MG63 (cell line): Measurements from ENCODE around the gene HSH2D. TPM values are rescaled to one million over a fixed set of nuclear protein-coding genes. Genes with fewer than 3 reads are reported as not detected.

Source experiments
- DNase-seq: peaks from one replicate; pipeline ENCODE4 v3.0.0-alpha.2; 2020
- H3K27me3 ChIP-seq: fragments of 250-450 bp; sonication (Bioruptor Pico); 2 replicates; pipeline ENCODE4 v1.5.1; 2020; ENCODE audit warnings: mild to moderate bottlenecking, moderate library complexity
- H3K36me3 ChIP-seq: fragments of 250-450 bp; sonication (Bioruptor Pico); 2 replicates; pipeline ENCODE4 v1.5.1; 2020; ENCODE audit warnings: mild to moderate bottlenecking, moderate library complexity
- H3K4me3 ChIP-seq: fragments of 250-450 bp; sonication (Bioruptor Pico); 2 replicates; pipeline ENCODE4 v1.5.1; 2020; ENCODE audit warnings: mild to moderate bottlenecking, moderate library complexity
- H3K9me3 ChIP-seq: fragments of 250-450 bp; sonication (Bioruptor Pico); 2 replicates; pipeline ENCODE4 v1.5.1; 2020; ENCODE audit warnings: mild to moderate bottlenecking, moderate library complexity
- total RNA-seq: library from RNA; depleted of rRNA; stranded (reverse); fragments of >200 nt; shearing (Covaris generic); gene quantifications from 2 replicates; pipeline ENCODE4 v1.2.3, GENCODE V29; 2014; ENCODE audit warnings: low replicate concordance

Gene HSH2D
- total RNA-seq, 1 experiment from 2014 or later = not detected

DNA sequence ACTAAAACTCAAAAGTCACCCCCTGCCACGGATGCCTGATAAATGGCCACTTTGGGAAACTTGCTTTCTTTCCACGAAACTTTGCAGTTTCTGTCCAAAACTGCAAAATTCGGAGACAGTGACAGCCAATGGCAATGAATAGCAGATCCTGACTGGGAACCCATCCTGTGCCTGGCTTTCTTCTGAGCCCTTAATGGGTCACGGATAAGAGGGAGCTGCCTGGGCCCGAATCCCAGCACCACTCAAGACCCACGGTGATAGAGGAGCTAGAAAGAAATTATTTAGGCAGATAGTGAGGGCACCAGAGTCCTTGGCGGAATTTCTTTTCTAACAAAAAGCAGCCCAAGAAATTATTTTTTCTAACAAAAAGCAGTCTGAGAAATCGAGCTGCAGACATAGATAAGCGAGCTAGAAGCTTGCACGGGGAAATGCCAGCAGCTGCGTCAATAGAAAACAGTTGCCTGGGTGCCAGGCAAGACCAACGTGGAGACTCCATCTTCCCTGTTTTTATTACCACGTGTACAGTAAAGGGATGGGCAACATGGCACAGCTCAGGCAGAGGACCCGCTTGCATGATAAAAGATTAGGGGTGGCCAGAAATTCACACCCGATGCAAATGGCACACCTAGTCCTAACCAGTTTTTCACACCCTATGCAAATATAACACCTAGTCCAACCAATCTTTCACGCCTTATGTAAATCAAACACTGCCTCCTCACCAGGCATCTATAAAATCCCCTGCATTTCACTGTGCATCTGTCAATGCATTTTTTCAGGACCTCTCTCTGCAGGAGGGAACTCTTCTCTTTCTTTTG is 7.1 kb upstream of the HSH2D start:
- H3K36me3 ChIP-seq = peaks cover 32% of the 10 kb centered on the region
- no peak for DNase-seq
- no peak overlapping the region for H3K4me3 ChIP-seq
- H3K9me3 ChIP-seq = no peaks in the 10 kb centered on the region
- H3K27me3 ChIP-seq = no peaks in the 10 kb centered on the region

DNA sequence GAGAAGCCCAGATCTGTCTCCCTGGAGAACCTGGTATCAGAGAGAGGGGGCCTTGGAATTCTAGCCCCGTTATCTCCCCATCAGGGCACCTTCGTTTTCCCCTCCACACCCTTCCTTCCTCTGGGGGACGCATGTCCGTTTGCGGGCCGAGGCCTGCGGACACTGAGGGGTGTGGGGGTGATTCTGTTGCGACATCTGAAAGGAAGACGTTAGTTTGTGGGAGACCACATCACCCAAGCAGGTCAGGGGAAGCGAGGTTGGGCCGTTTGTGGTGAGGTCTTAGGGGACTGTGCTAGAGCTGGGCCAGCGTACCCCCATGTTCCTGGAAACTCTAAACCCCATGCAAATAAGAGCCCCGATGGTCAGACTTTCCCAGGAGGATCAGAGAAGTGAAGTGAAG is 3.7 kb upstream of the HSH2D start:
- DNase-seq = no peak
- Histone ChIP-seq H3K27me3 (no peaks in the 10 kb centered on the region), H3K36me3 (no peaks in the 10 kb centered on the region), H3K9me3 (no peaks in the 10 kb centered on the region), H3K4me3 (no peak overlapping the region)

DNA sequence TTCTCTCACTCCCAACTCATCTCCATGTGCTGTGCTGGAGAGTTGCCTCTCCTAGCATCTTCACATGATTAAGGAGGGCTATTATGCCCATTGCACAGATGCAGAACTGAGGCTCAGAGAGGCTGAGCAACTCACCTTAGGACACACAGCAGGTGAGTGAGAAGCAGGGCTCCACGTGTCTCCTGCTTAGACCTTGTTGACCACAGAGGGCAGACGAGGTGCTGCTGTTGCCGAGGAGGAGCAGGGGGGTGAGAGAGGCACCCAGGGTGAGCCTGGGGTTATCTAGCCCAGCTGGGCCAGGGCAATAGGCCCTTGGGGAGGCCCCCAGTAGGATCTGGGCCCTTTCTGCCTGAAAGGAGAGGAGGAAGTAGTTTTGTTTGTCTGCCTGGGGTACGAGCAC is 2.4 kb upstream of the HSH2D start:
- Histone ChIP-seq H3K9me3 (no peaks in the 10 kb centered on the region), H3K4me3 (no peak overlapping the region), H3K27me3 (no peaks in the 10 kb centered on the region), H3K36me3 (no peaks in the 10 kb centered on the region)
- DNase-seq = no peak

DNA sequence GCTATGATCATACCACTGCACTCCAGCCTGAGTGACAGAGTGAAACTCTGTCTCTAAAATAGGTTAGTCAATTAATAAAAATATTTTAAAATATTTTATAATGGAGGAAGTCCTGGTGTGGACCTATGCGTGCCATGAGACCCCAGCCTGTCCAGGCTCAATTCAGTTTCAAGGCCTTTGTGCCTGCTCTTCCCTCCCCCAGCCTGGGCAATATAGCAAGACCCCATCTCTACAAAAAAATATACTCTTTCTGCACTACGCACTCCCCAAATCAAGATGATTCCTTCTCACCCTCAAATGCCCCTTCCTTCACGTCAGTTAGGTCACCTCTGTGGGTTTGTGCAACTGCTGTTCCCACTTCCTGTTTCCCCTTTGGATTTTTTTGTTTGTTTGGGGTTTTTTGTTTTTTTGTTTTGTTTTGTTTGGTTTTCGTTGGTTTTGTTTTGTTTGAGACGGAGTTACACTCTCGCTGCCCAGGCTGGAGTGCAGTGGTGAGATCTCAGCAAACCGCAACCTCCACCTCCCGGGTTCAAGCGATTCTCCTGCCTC is 1.4 kb upstream of the HSH2D start:
- Histone ChIP-seq H3K27me3 (no peaks in the 10 kb centered on the region), H3K4me3 (no peak overlapping the region), H3K36me3 (no peaks in the 10 kb centered on the region), H3K9me3 (no peaks in the 10 kb centered on the region)
- DNase-seq = no peak

DNA sequence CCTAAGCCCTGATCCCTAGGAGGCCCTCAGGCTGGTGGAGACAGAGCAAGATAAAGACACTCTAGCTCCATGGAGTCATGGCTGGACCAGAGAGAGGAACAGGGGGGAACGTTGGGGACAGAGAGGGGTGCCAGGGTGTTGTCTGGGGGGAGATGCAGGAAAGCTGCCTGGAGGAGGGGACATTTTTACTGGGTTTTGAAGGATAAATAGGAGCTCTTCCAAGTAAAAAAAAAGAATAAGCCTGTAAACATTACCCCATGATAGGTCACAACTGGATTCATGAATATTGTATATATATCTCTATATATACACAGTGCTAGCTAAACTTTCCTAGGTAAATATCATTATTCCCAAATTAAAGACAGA is 714 bp downstream of the HSH2D start:
- Histone ChIP-seq H3K36me3 (no peaks in the 10 kb centered on the region), H3K9me3 (no peaks in the 10 kb centered on the region), H3K4me3 (no peak overlapping the region), H3K27me3 (no peaks in the 10 kb centered on the region)
- DNase-seq = no peak

DNA sequence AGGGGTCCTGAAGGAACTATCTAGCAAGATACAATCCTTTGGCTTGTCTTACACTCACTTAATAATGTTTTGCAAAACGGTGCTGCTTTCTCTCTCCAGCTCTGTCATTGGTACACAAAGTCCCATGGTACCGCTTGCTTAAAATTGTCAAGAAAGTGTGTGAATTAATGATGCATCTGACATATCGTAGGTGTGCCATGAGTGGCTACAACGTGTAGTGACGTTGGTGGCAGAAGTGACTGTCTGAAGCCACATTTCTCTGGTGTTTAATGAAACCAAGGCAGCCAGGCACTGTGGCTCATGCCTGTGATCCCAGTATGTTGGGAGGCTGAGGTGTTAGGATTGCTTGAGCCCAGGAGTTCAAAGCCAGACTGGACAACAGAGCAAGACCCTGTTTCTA is 2.6 kb downstream of the HSH2D start:
- H3K9me3 ChIP-seq = no peaks in the 10 kb centered on the region
- no peaks in the 10 kb centered on the region for H3K36me3 ChIP-seq
- H3K4me3 ChIP-seq = no peak overlapping the region
- no peak for DNase-seq
- H3K27me3 ChIP-seq = no peaks in the 10 kb centered on the region

DNA sequence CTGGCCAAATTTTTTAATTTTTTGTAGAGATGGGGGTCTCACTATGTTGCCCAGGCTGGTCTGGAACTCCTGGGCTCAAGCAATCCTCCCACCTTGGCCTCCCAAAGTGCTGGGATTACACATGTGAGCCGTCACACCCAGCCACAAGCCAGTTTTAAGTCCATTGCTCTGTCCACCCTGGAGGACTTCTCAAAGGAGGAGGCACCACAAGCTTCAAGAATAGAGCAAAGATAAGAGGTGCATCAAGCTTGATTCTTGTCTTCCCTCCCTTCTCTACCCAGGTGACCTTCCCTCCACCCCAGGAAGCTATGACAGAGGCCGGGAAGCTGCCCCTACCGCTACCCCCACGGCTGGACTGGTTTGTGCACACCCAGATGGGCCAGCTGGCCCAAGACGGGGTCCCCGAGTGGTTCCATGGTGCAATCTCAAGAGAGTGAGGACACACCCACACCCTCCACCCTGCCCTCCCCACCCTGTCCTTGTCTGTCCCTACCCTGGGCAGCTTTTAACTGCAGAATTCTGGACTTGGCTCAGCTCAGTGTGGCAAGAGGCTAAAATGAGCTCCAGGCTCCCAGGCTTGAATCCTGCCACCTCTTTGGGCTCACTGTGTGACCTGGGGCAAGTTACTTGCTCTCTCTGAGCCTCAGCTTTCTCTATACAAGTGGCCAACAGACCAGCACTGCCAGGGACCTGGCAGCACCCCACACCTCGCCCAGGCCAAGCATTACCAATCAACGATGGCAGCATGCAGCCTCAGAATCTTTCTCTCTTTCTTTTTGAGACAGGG is 5.2 kb downstream of the HSH2D start:
- no peak for DNase-seq
- Histone ChIP-seq H3K36me3 (no peaks in the 10 kb centered on the region), H3K4me3 (no peak overlapping the region), H3K9me3 (no peaks in the 10 kb centered on the region), H3K27me3 (no peaks in the 10 kb centered on the region)

DNA sequence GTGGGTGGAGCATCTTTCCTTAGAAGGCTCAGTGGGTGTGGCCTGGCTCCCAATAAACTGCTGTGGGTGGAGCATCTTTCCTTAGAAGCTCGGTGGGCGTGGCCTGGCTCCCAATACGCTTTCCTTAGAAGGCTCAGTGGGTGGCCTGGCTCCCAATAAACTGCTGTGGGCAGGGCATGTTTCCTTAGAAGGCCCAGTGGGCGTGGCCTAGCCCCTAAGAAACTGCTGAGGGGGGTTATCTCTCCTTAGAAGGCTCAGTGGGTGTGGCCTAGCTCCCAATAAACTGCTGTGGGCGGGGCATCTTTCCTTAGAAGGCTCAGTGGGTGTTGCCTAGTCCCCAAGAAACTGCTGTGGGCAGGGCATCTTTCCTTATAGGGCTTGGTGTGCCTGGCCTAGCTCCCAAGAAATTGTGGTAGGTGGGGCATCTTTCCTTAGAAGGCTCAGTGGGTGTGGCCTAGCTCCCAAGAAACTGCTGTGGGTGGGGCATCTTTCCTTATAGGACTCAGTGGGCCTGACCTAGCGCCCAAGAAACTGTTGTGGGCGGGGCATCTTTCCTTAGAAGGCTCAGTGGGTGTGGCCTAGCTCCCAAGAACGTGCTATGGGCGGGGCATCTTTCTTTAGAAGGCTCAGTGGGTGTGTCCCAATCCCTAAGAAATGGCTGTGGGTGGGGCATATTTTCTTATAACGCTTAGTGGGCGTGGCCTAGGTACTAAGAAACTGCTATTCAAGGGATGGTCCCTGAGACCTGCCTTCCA is 10.3 kb downstream of the HSH2D start:
- H3K36me3 ChIP-seq = no peaks in the 10 kb centered on the region
- no peak for DNase-seq
- no peak overlapping the region for H3K4me3 ChIP-seq
- H3K27me3 ChIP-seq = no peaks in the 10 kb centered on the region
- no peaks in the 10 kb centered on the region for H3K9me3 ChIP-seq

DNA sequence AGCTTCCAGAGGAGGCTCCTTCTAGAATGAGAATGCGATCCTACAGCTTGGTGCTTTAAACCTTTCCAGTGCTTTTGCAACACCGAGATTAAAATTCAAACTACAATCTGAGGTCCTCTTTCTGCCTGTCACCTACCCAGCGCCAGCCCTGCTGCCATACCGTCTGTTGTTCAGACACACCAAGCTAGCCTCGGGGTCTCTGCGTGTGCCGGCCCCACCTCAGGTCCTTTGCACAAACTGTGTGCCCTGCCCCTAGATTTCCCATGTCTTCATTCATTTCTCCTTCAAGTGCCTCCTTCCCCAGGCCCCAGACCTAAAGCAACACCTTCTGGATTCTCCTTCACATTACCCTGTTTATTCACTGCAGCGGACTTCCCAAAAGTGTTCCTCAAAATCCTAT is 11.1 kb downstream of the HSH2D start:
- Histone ChIP-seq H3K36me3 (no peaks in the 10 kb centered on the region), H3K9me3 (no peaks in the 10 kb centered on the region), H3K27me3 (no peaks in the 10 kb centered on the region), H3K4me3 (no peak overlapping the region)
- DNase-seq = no peak

DNA sequence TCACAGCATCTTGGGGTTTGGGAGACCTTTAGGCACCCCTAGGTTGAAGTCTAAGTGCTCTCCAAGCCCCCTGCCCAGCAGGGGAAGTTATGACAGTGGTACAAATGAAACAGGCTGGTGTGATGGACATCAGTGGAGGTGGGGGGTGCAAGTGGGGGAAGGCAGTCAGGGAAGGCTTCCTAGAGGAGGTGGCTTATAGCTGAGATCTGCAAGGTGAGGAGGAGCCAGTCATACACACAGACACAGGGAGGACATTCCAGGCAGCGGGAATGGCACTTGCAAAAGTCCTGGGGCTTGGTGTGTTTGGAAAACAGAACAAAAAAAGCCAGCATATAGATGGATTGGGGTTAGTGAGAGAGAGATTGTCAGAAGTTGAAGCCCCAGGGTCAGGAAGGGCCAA is 11.6 kb downstream of the HSH2D start:
- no peak overlapping the region for H3K4me3 ChIP-seq
- H3K27me3 ChIP-seq = no peaks in the 10 kb centered on the region
- no peaks in the 10 kb centered on the region for H3K36me3 ChIP-seq
- no peak for DNase-seq
- no peaks in the 10 kb centered on the region for H3K9me3 ChIP-seq

DNA sequence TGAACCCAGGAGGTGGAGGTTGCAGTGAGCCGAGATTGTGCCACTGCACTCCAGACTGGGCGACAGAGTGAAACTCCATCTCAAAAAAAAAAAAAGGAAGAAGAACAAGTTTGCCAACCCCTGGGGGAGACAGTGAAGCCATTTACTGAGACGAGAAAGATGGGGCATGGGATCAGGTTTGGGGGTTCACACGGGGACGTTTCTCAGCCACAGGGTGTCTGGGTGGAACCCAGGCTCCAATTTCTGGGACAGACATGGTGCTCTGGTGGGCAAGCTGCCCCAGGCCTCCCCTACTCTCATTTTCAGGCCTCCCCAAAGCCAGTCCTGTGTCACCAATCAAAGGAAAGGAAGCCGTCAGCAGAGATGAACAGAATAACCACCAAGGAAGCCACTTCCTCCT is 13.4 kb downstream of the HSH2D start:
- Histone ChIP-seq H3K9me3 (no peaks in the 10 kb centered on the region), H3K36me3 (no peaks in the 10 kb centered on the region), H3K27me3 (no peaks in the 10 kb centered on the region), H3K4me3 (no peak overlapping the region)
- DNase-seq = no peak

DNA sequence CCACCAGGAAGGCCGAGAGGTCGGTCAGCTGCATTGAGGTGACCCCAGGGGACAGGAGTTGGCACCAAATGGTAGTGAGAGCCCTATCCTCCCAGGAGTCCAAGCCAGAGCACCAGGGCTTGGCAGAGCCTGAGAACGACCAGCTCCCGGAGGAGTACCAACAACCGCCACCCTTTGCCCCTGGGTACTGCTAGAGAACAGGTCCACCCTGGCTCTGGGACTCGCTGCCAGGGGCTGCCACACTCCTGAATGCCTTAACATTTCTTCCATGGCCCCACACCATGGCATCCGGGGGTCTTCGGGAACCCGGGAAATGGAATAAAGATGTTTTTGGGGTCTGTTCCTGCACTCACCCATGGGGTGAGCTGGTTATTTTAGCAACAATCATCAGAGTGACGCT is 14.1 kb downstream of the HSH2D start:
- Histone ChIP-seq H3K9me3 (no peaks in the 10 kb centered on the region), H3K27me3 (no peaks in the 10 kb centered on the region), H3K4me3 (no peak overlapping the region), H3K36me3 (no peaks in the 10 kb centered on the region)
- no peak for DNase-seq

DNA sequence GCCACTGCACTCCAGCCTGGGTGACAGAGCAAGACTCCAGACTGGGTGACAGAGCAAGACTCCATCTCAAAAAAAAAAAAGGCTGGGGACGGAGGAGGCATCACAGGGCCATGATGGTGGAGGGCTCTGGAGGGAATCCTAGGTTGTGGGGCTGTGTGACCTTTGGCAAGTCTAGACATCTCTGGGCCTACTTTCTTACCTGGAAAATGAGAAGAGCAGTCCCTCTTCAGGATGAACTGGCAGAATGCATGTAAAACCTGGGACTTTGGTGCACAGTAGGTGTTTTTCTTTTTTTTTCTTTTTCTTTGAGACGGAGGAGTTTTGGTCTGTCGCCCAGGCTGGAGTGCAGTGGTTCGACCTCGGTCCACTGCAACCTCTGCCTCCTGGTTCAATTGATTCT is 16.2 kb downstream of the HSH2D start:
- Histone ChIP-seq H3K36me3 (no peaks in the 10 kb centered on the region), H3K27me3 (no peaks in the 10 kb centered on the region), H3K4me3 (no peak overlapping the region), H3K9me3 (no peaks in the 10 kb centered on the region)
- DNase-seq = no peak

DNA sequence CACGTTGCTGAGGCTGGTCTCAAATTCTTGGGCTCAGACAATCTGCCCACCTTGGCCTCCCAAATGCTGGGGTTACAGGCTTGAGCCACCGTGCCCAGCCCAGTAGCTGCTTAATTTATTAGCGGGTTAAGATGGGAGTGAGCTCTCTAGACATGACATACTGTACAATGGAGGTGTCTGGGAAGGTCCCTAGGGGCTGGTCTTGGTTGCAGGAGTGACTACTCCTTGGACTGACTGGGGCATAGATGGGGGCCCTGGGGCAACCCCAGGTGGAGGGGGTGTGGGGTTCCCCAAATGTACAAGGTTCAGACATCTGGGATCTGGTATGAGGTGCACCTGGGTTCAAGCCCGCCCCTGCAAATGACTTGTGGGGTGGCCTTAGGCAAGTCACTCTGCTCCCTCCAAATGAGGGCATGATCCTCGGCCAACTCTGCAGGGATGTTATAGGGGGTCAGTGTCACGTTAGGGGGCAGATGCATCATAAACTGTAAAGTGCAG is 17.0 kb downstream of the HSH2D start:
- H3K4me3 ChIP-seq = no peak overlapping the region
- DNase-seq = no peak
- no peaks in the 10 kb centered on the region for H3K9me3 ChIP-seq
- no peaks in the 10 kb centered on the region for H3K36me3 ChIP-seq
- H3K27me3 ChIP-seq = no peaks in the 10 kb centered on the region

DNA sequence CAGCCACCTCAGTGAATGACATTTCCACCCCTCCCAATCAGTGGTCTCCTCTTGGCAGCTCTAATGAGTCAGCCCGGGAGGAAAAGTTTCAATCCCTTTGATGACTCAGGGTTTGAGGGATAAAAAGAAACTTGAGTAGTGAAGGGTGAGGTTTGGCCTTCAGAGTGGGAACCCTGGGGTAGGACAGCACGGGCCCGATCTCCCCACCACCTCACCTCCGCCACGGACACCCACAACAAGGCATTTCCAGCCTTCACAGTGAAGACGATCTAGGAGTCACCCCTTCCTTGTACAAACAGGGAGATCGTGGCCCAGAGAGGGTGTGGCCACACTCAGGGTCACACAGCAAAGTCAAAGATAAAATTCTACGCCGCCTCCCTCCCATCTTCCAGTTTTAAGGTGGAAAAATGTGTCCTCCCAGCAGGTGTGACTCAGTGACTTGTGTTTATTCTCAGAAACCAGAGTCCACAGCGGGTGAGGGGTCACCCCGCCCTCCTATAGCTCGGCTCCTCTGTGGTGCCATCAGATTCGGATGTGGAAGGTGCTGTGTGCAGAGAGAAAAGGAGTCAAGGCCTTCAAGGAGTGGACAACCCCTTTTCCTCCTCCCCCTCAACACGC is 17.6 kb downstream of the HSH2D start:
- peak; percentile 79 for DNase-seq
- Histone ChIP-seq H3K27me3 (no peaks in the 10 kb centered on the region), H3K36me3 (no peaks in the 10 kb centered on the region), H3K9me3 (no peaks in the 10 kb centered on the region), H3K4me3 (no peak overlapping the region)

DNA sequence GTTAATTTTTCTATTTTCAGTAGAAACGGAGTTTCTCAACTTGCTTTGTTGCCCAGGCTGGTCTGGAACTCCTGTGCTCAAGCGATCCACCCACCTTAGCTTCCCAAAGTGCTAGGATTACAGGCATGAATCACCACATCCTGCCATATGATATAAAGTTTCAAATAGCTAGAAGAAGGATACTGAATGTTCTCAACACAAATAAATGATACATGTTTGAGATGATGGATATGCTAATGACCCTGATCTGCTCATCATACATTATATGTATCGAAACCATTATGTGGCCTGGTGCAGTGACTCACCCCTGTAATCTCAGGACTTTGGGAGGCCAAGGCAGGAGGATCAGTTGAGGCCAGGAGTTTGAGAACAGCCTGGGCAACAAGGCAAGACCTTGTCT is 18.4 kb downstream of the HSH2D start:
- Histone ChIP-seq H3K27me3 (no peaks in the 10 kb centered on the region), H3K36me3 (no peaks in the 10 kb centered on the region), H3K9me3 (no peaks in the 10 kb centered on the region), H3K4me3 (no peak overlapping the region)
- DNase-seq = peak; percentile 76
